RWPE2 (cell line): ENCODE data around the gene C1orf174.

ENCODE experiments used
- ATAC-seq: fragments of 200-7000 bp; cut with Tn5 transposase; 3 replicates; pipeline ENCODE4 v1.9.1; 2021; ENCODE audit warnings: low read depth
- DNase-seq: peaks from one replicate; pipeline ENCODE4 v3.0.0-alpha.2; 2020; ENCODE audit warnings: low spot score
- H3K27ac ChIP-seq: fragments of 450-650 bp; 2 replicates; pipeline ENCODE4 v1.5.1; 2017; ENCODE audit warnings: mild to moderate bottlenecking; ENCODE audit not compliant: poor library complexity, severe bottlenecking
- H3K27me3 ChIP-seq: fragments of 250-450 bp; sonication (Bioruptor Pico); 2 replicates; pipeline ENCODE4 v1.5.1; 2021; ENCODE audit warnings: mild to moderate bottlenecking, moderate library complexity; ENCODE audit not compliant: insufficient read depth, poor library complexity, severe bottlenecking
- H3K36me3 ChIP-seq: fragments of 250-450 bp; sonication (Bioruptor Pico); 2 replicates; pipeline ENCODE4 v1.5.1; 2020; ENCODE audit warnings: low read depth, mild to moderate bottlenecking, moderate library complexity
- H3K4me1 ChIP-seq: fragments of 250-450 bp; sonication (Bioruptor Pico); 2 replicates; pipeline ENCODE4 v1.5.1; 2021; ENCODE audit warnings: mild to moderate bottlenecking, moderate library complexity; ENCODE audit not compliant: insufficient read depth, poor library complexity, severe bottlenecking
- H3K4me3 ChIP-seq: fragments of 250-450 bp; sonication (Bioruptor Pico); 2 replicates; pipeline ENCODE4 v1.5.1; 2021; ENCODE audit warnings: mild to moderate bottlenecking, moderate library complexity; ENCODE audit not compliant: severe bottlenecking
- H3K9me3 ChIP-seq: fragments of 250-450 bp; sonication (Bioruptor Pico); 2 replicates; pipeline ENCODE4 v1.5.1; 2021; ENCODE audit warnings: mild to moderate bottlenecking, moderate library complexity; ENCODE audit not compliant: severe bottlenecking
- CTCF ChIP-seq: fragments of 450-650 bp; IDR thresholded peaks from one replicate; pipeline ENCODE4 v1.5.1; 2017; ENCODE audit warnings: mild to moderate bottlenecking, moderate library complexity; ENCODE audit not compliant: poor library complexity, severe bottlenecking

The C1orf174 gene

GRCh38 chr1:3886691-3887090, 13.4 kb downstream of the C1orf174 start:
- DNase-seq (no peak), ATAC-seq (no peak)
- Histone ChIP-seq H3K9me3 (no peaks in the 10 kb centered on the region), H3K4me1 (no peaks in the 10 kb centered on the region), H3K36me3 (peaks cover 33% of the 10 kb centered on the region), H3K4me3 (no peak overlapping the region), H3K27ac (no peak overlapping the region), H3K27me3 (no peaks in the 10 kb centered on the region)
- no peak for TF ChIP-seq CTCF

GRCh38 chr1:3886106-3886670, 13.9 kb downstream of the C1orf174 start:
- H3K27me3 ChIP-seq = no peaks in the 10 kb centered on the region
- no peaks in the 10 kb centered on the region for H3K9me3 ChIP-seq
- no peak for TF ChIP-seq CTCF
- no peak overlapping the region for H3K4me3 ChIP-seq
- H3K27ac ChIP-seq = no peak overlapping the region
- DNase-seq (no peak), ATAC-seq (no peak)
- H3K4me1 ChIP-seq = no peaks in the 10 kb centered on the region
- H3K36me3 ChIP-seq = peaks cover 29% of the 10 kb centered on the region

GRCh38 chr1:3885611-3886010, 14.5 kb downstream of the C1orf174 start:
- DNase-seq (no peak), ATAC-seq (no peak)
- Histone ChIP-seq H3K4me1 (no peaks in the 10 kb centered on the region), H3K4me3 (no peak overlapping the region), H3K27me3 (no peaks in the 10 kb centered on the region), H3K27ac (no peak overlapping the region), H3K9me3 (no peaks in the 10 kb centered on the region), H3K36me3 (peaks cover 23% of the 10 kb centered on the region)
- TF ChIP-seq CTCF = no peak

GRCh38 chr1:3884966-3885365, 15.1 kb downstream of the C1orf174 start:
- DNase-seq = no peak
- Histone ChIP-seq H3K4me1 (no peaks in the 10 kb centered on the region), H3K27ac (no peak overlapping the region), H3K9me3 (no peaks in the 10 kb centered on the region), H3K36me3 (peaks cover 17% of the 10 kb centered on the region), H3K27me3 (no peaks in the 10 kb centered on the region), H3K4me3 (no peak overlapping the region)
- TF ChIP-seq CTCF = no peak
- ATAC-seq = no peak

- no peak for ATAC-seq
- H3K4me1 ChIP-seq = no peaks in the 10 kb centered on the region
- no peaks in the 10 kb centered on the region for H3K27me3 ChIP-seq
- no peaks in the 10 kb centered on the region for H3K9me3 ChIP-seq
- no peak for TF ChIP-seq CTCF
- no peak for DNase-seq
- H3K36me3 ChIP-seq = peaks cover 15% of the 10 kb centered on the region
- H3K4me3 ChIP-seq = no peak overlapping the region
- H3K27ac ChIP-seq = no peak overlapping the region
Observed at GRCh38 chr1:3883194-3883925, 16.7 kb downstream of the C1orf174 start.
